HepG2 (cell line): ENCODE measurements around the gene TRIM66. TPM values are rescaled to one million over a fixed set of nuclear protein-coding genes. Genes with fewer than 3 reads are reported as not detected.

Source experiments
- ATAC-seq: fragments of 200-7000 bp; cut with Tn5 transposase; 3 replicates; pipeline ENCODE4 v1.9.1; 2020; ENCODE audit warnings: mild to moderate bottlenecking, moderate library complexity
- BruUV-seq: library from RNA; stranded (reverse); fragments of 400-500 nt; replicated peaks from 2 replicates; lab custom pipeline; 2021; lab: Mats Ljungman, UMichigan
- CTCF ChIA-PET: fragments of 300-600 bp; formaldehyde crosslinking; extraction: SDS; loops from one replicate; lab custom pipeline; 2021; ENCODE audit warnings: low total read pairs, inconsistent platforms, low intra/inter-chr PET ratio; lab: Yijun Ruan, JAX
- POLR2A ChIA-PET: fragments of 350-600 bp; sonication (Branson Sonifier 250); formaldehyde crosslinking; loops from one replicate; lab custom pipeline; 2020; ENCODE audit warnings: antibody characterized with exemption, inconsistent platforms; lab: Yijun Ruan, JAX
- DNase-seq: peaks from one replicate; pipeline ENCODE4 v3.0.0-alpha.2; 2015; ENCODE audit warnings: low spot score
- FAIRE-seq: peaks from 3 replicates; lab custom pipeline; 2011; peaks lifted over from hg19 to GRCh38; lab: Jason Lieb, UNC
- H2AFZ ChIP-seq: one replicate; pipeline ENCODE4 v1.6.1; 2011; ENCODE audit warnings: low read length, inconsistent platforms
- H3K27ac ChIP-seq: fragments of 300-600 bp; 3 replicates; pipeline ENCODE4 v1.8.0; 2011; ENCODE audit warnings: mixed run types, mild to moderate bottlenecking, mixed read lengths, low read length, inconsistent platforms; ENCODE audit not compliant: insufficient read depth; ENCODE audit errors: extremely low read length
- H3K27me3 ChIP-seq, 2 experiments: fragments of 200-600 bp in 1 of 2; 2 replicates in 1 of 2; 3 replicates in 1 of 2; pipeline versions ENCODE4 v1.6.0 to v1.8.0; 2011; ENCODE audit warnings: low read length in 2 of 2, mild to moderate bottlenecking in 2 of 2, moderate library complexity in 2 of 2, inconsistent platforms in 1 of 2; ENCODE audit not compliant: insufficient read depth in 2 of 2, control insufficient read depth in 1 of 2
- H3K36me3 ChIP-seq, 2 experiments: fragments of 200-600 bp in 1 of 2; replicated peaks in 1 of 2; 2 replicates in 1 of 2; 3 replicates in 1 of 2; pipeline versions ENCODE4 v1.5.1 to v1.8.0; 2011; ENCODE audit warnings: low read length in 2 of 2, inconsistent platforms in 1 of 2; ENCODE audit not compliant: insufficient read depth in 2 of 2, control insufficient read depth in 1 of 2
- H3K4me1 ChIP-seq: 2 replicates; pipeline ENCODE4 v1.5.1; 2012; ENCODE audit warnings: low read length, inconsistent platforms; ENCODE audit not compliant: insufficient read depth
- H3K4me2 ChIP-seq: 2 replicates; pipeline ENCODE4 v1.6.0; 2011; ENCODE audit warnings: low read depth, low read length, inconsistent platforms
- H3K4me3 ChIP-seq, 3 experiments: fragments of 200-600 bp in 1 of 3; sonication (generic), shearing (Covaris generic) in 1 of 3; replicated peaks in 1 of 3; 2 replicates each; pipeline ENCODE4 v1.5.1; 2011 to 2016; ENCODE audit warnings: low read length in 3 of 3, inconsistent platforms in 2 of 3, low read depth in 2 of 3, mild to moderate bottlenecking in 2 of 3, control low read depth in 1 of 3, mixed read lengths in 1 of 3; ENCODE audit not compliant: insufficient read depth in 1 of 3
- H3K79me2 ChIP-seq: one replicate; pipeline ENCODE4 v1.6.1; 2011; ENCODE audit warnings: low read length, inconsistent platforms; ENCODE audit not compliant: insufficient read depth
- H3K9ac ChIP-seq: 2 replicates; pipeline ENCODE4 v1.6.0; 2011; ENCODE audit warnings: mild to moderate bottlenecking, low read depth, low read length, inconsistent platforms; ENCODE audit not compliant: insufficient read depth
- H3K9me3 ChIP-seq: 2 replicates; pipeline ENCODE4 v1.5.1; 2012; ENCODE audit warnings: mild to moderate bottlenecking, low read length
- H4K20me1 ChIP-seq: 2 replicates; pipeline ENCODE4 v1.6.0; 2011; ENCODE audit warnings: inconsistent platforms, mild to moderate bottlenecking, low read length, moderate library complexity; ENCODE audit not compliant: insufficient read depth
- AGO2 ChIP-seq: fragments of 200-400 bp; formaldehyde crosslinking; optimal IDR thresholded peaks from 2 replicates; pipeline ENCODE3; 2017; ENCODE audit warnings: mild to moderate bottlenecking, low read depth, low read length, moderate library complexity
- DR1 ChIP-seq: sonication (generic); formaldehyde crosslinking; IDR thresholded peaks from 2 replicates; pipeline ENCODE4 v1.8.0; 2021; ENCODE audit warnings: mild to moderate bottlenecking, missing genetic modification reagents, inconsistent platforms
- JDP2 ChIP-seq: sonication (generic); formaldehyde crosslinking; IDR thresholded peaks from 2 replicates; pipeline ENCODE4 v1.8.1; 2022; ENCODE audit warnings: missing genetic modification reagents, borderline replicate concordance
- MATR3 ChIP-seq: sonication (generic); formaldehyde crosslinking; IDR thresholded peaks from 2 replicates; pipeline ENCODE4 v1.4.0; 2020; ENCODE audit warnings: missing genetic modification reagents
- POLR2A ChIP-seq, 2 experiments: IDR thresholded peaks; 2 replicates each; pipeline ENCODE4 v1.6.1; 2011; ENCODE audit warnings: low read depth in 2 of 2, low read length in 2 of 2, mild to moderate bottlenecking in 1 of 2, moderate library complexity in 1 of 2; ENCODE audit not compliant: insufficient read depth in 1 of 2
- POLR2AphosphoS2 ChIP-seq: IDR thresholded peaks from 2 replicates; pipeline ENCODE4 v1.6.1; 2011; ENCODE audit warnings: low read depth, low read length, improper control_type of control experiment
- POLR2G ChIP-seq: fragments of 200-400 bp; formaldehyde crosslinking; IDR thresholded peaks from 2 replicates; pipeline ENCODE4 v1.6.1; 2018; ENCODE audit warnings: mild to moderate bottlenecking, low read depth, low read length, moderate library complexity
- RBM22 ChIP-seq: fragments of 200-400 bp; formaldehyde crosslinking; optimal IDR thresholded peaks from 2 replicates; pipeline ENCODE3; 2017; ENCODE audit warnings: mild to moderate bottlenecking, low read length, moderate library complexity
- STAT5B ChIP-seq: sonication (generic); formaldehyde crosslinking; IDR thresholded peaks from 2 replicates; pipeline ENCODE4 v1.4.0; 2020; ENCODE audit warnings: missing genetic modification reagents
- YEATS4 ChIP-seq: sonication (generic); formaldehyde crosslinking; IDR thresholded peaks from 2 replicates; pipeline ENCODE4 v1.4.0; 2020; ENCODE audit warnings: missing genetic modification reagents, borderline replicate concordance
- ZBTB44 ChIP-seq: sonication (generic); formaldehyde crosslinking; IDR thresholded peaks from 2 replicates; pipeline ENCODE4 v1.4.0; 2020; ENCODE audit warnings: missing genetic modification reagents
- ZNF143 ChIP-seq: sonication (generic); formaldehyde crosslinking; IDR thresholded peaks from 2 replicates; pipeline ENCODE4 v1.4.0; 2020; ENCODE audit warnings: missing genetic modification reagents
- ZNF20 ChIP-seq: sonication (generic); formaldehyde crosslinking; IDR thresholded peaks from 2 replicates; pipeline ENCODE4 v1.4.0; 2020; ENCODE audit warnings: mild to moderate bottlenecking, moderate library complexity, missing genetic modification reagents
- ZNF256 ChIP-seq: sonication (generic); formaldehyde crosslinking; conservative IDR thresholded peaks from 2 replicates; pipeline ENCODE4 v1.4.0; 2020; ENCODE audit warnings: missing genetic modification reagents
- ZNF30 ChIP-seq: sonication (generic); formaldehyde crosslinking; IDR thresholded peaks from 2 replicates; pipeline ENCODE4 v1.5.0; 2020; ENCODE audit warnings: mild to moderate bottlenecking, missing genetic modification reagents
- ZNF678 ChIP-seq: sonication (generic); formaldehyde crosslinking; IDR thresholded peaks from 2 replicates; pipeline ENCODE4 v1.4.0; 2020; ENCODE audit warnings: mild to moderate bottlenecking, missing genetic modification reagents
- WGBS: methylation state at CpG from one replicate; pipeline ENCODE4 v1.1.6; 2017; ENCODE audit warnings: low lambda C conversion rate; 5-methylcytosine and 5-hydroxymethylcytosine counted together
- in situ Hi-C: cut with HindIII; loops from 2 replicates; pipeline ENCODE4 v1.10.0; 2017; ENCODE audit warnings: low pct_unique_long_range_greater_than_20kb; ENCODE audit not compliant: extremely low pct_ligation_motif_present
- intact Hi-C: fragments of 100-400 bp; cut with micrococcal nuclease; formaldehyde crosslinking; loops from one replicate; pipeline ENCODE4 v1.10.0; 2022; ENCODE audit not compliant: unreplicated experiment
- polyA plus RNA-seq, 8 experiments: library from polyadenylated mRNA; depleted of rRNA in 3 of 8; stranded (reverse) in 7 of 8; unstranded in 1 of 8; fragments of >200 nt; fragmentation: Illumina TruSeq in 4 of 8; extraction: Trizol in 4 of 8; gene quantifications; 2 replicates each; pipeline versions ENCODE4 v1.2.1 to v1.2.3, GENCODE V29; 2011 to 2016; ENCODE audit warnings: low read depth in 4 of 8, missing spikeins in 1 of 8, mixed read lengths in 1 of 8; ENCODE audit not compliant: insufficient read depth in 1 of 8
- total RNA-seq, 5 experiments: library from RNA; depleted of rRNA; stranded (reverse); fragments of >200 nt; fragmentation: Illumina TruSeq; extraction: Trizol; gene quantifications; 2 replicates each; pipeline ENCODE4 v1.2.3, GENCODE V29; 2016; ENCODE audit warnings: low read depth in 1 of 5

TRIM66 gene
- total and polyA plus RNA-seq, 2 of the 13 experiments (the other 11 are each of a cell fraction or from before 2014, with no cell fraction given): 4.9 to 6.1 TPM

GRCh38 chr11:8693555-8693954, 11.1 kb upstream of the TRIM66 start:
- Histone ChIP-seq H3K79me2 (no peaks in the 10 kb centered on the region), H2AFZ (no peak overlapping the region), H4K20me1 (no peaks in the 10 kb centered on the region; the same call in 1 of the 2 replicates), H3K4me3 (no peak overlapping the region), H3K4me2 (no peak overlapping the region), H3K27ac (no peak overlapping the region), H3K27me3 (no peaks in the 10 kb centered on the region), H3K4me1 (peaks cover 24% of the 10 kb centered on the region), H3K9ac (no peak overlapping the region), H3K9me3 (no peaks in the 10 kb centered on the region), H3K36me3 (peaks cover 11 to 52% of the 10 kb centered on the region in 2 experiments)
- FAIRE-seq (no peak), ATAC-seq (peak; percentile 2), DNase-seq (no peak)
- CTCF ChIA-PET: no interaction called here
- POLR2A ChIA-PET: no interaction called here
- no TSS peak for BruUV-seq
- in situ Hi-C loops (loop anchor here (25.0 kb wide), 1 partner anchor 269 kb away; the partner anchor contains the start of gene TMEM9B), intact Hi-C loops (loop anchor here (10.0 kb wide), 1 partner anchor 61 kb away; no protein-coding TSS in a partner anchor)
- 0 out of 2 replicates have a peak, but pooled peaks have one; percentile 5 for TF ChIP-seq POLR2G
- peak; percentile 80 for TF ChIP-seq AGO2
- TF ChIP-seq ZNF20 (CRISPR knock-in tag): no peak
- peak; percentile 81; the same call in 1 of the 2 replicates for TF ChIP-seq POLR2AphosphoS2
- 94% methylated on average over 7 of the region's 7 CpGs for WGBS

- ATAC-seq (peak; percentile 6), FAIRE-seq (no peak), DNase-seq (no peak)
- Histone ChIP-seq H2AFZ (no peak overlapping the region), H3K4me2 (no peak overlapping the region), H3K27ac (no peak overlapping the region), H3K79me2 (no peaks in the 10 kb centered on the region), H3K9me3 (no peaks in the 10 kb centered on the region), H3K27me3 (no peaks in the 10 kb centered on the region), H3K4me3 (no peak overlapping the region), H4K20me1 (no peaks in the 10 kb centered on the region; the same call in 1 of the 2 replicates), H3K4me1 (peaks cover 24% of the 10 kb centered on the region), H3K36me3 (peaks cover 11 to 52% of the 10 kb centered on the region in 2 experiments), H3K9ac (no peak overlapping the region)
- BruUV-seq: no TSS peak
- intact Hi-C loops (loop anchor here (10.0 kb wide), 1 partner anchor 62 kb away; no protein-coding TSS in a partner anchor), in situ Hi-C loops (loop anchor here (25.0 kb wide), 1 partner anchor 269 kb away; the partner anchor contains the start of gene TMEM9B)
- POLR2A ChIA-PET: no interaction called here
- no peak for TF ChIP-seq MATR3 (CRISPR knock-in tag)
- TF ChIP-seq RBM22: peak; percentile 67
- no peak for TF ChIP-seq ZNF678 (CRISPR knock-in tag)
- no peak for TF ChIP-seq ZNF256 (CRISPR knock-in tag)
- TF ChIP-seq DR1 (CRISPR knock-in tag): no peak
- TF ChIP-seq ZNF143 (CRISPR knock-in tag): no peak
- no peak for TF ChIP-seq ZNF30 (CRISPR knock-in tag)
- TF ChIP-seq YEATS4 (CRISPR knock-in tag): no peak
- no peak for TF ChIP-seq ZBTB44 (CRISPR knock-in tag)
- peak in 1 of 2 experiments; percentile 19; a peak in 2 of 4 replicates for TF ChIP-seq POLR2A (IDR thresholded peaks at IDR 0.05; ENCODE audit: insufficient read depth in 1 of 2, low read depth in 2 of 2, low read length in 2 of 2)
- 0 out of 2 replicates have a peak, but pooled peaks have one; percentile 40 for TF ChIP-seq POLR2G
- no peak for TF ChIP-seq STAT5B (CRISPR knock-in tag)
- TF ChIP-seq JDP2: no peak
- 93% methylated on average over 6 of the region's 6 CpGs for WGBS
- CTCF ChIA-PET: no interaction called here
These were observed 10.6 kb upstream of the TRIM66 start for GRCh38 chr11:8693010-8693551.
